ENCODE measurements around the gene REPS1. TPM values are rescaled to one million over a fixed set of nuclear protein-coding genes. Genes with fewer than 3 reads are reported as not detected.
"Not testable (repeated sequence)": the region's sequence is repeated elsewhere in the genome, so short reads cannot be mapped to it uniquely, and the experiment has no call there.

The REPS1 gene
- total RNA-seq, 1 experiment from 2014 or later = 66.7 TPM

DNA sequence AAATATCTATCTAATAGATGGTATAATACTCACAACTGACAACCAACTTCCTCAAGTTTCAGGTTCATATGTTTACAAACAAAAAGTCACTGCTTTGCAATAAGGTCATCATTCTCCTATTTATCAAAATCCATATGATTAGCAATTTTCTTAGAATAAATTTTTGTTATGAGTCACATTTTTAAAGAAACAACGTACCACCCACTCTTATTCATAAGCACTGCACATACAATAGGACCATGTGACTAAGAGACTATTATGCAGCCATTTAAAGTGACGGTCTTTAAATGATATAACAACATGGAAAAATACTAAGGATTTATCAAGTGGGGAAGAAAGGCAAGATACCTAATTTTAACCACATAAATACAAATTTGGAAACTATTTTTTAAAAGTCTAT is 40.0 kb downstream of the REPS1 start:
- Histone ChIP-seq H3K36me3 (peaks cover 25% of the 10 kb centered on the region), H3K4me3 (no peak overlapping the region), H3K4me1 (no peaks in the 10 kb centered on the region), H3K9me3 (replicated peaks) (no peaks in the 10 kb centered on the region), H3K27me3 (no peaks in the 10 kb centered on the region), H3K27ac (no peak overlapping the region)
- no peak for DNase-seq

GRCh38 chr6:138945354-138945753 is 42.7 kb downstream of the REPS1 start:
- H3K9me3 ChIP-seq (replicated peaks) = no peaks in the 10 kb centered on the region
- no peak overlapping the region for H3K4me3 ChIP-seq
- peaks cover 33% of the 10 kb centered on the region for H3K36me3 ChIP-seq
- DNase-seq = no peak
- no peaks in the 10 kb centered on the region for H3K4me1 ChIP-seq
- no peak overlapping the region for H3K27ac ChIP-seq
- no peaks in the 10 kb centered on the region for H3K27me3 ChIP-seq

DNA sequence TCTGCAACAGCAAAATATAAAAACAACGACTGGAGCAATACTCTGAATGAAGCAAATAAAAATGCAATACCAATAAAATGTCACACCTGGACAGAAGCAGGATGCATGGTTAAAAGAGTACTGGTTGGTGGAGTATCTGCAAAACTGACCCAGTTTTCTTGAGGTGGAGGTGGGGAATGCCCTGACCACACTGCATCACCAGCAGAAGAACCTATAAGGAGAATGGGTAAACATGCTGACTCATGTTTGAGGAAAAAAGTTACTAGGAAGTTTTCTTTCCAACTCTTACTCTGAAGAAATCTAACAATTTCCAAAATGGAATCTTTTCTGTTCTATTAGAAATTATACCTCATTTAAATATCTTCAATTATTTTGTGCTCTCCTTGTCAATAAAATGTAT is 43.6 kb downstream of the REPS1 start:
- H3K36me3 ChIP-seq = peaks cover 34% of the 10 kb centered on the region
- no peak overlapping the region for H3K4me3 ChIP-seq
- no peaks in the 10 kb centered on the region for H3K9me3 ChIP-seq (replicated peaks)
- no peaks in the 10 kb centered on the region for H3K27me3 ChIP-seq
- H3K4me1 ChIP-seq = no peaks in the 10 kb centered on the region
- no peak overlapping the region for H3K27ac ChIP-seq
- DNase-seq = no peak

DNA sequence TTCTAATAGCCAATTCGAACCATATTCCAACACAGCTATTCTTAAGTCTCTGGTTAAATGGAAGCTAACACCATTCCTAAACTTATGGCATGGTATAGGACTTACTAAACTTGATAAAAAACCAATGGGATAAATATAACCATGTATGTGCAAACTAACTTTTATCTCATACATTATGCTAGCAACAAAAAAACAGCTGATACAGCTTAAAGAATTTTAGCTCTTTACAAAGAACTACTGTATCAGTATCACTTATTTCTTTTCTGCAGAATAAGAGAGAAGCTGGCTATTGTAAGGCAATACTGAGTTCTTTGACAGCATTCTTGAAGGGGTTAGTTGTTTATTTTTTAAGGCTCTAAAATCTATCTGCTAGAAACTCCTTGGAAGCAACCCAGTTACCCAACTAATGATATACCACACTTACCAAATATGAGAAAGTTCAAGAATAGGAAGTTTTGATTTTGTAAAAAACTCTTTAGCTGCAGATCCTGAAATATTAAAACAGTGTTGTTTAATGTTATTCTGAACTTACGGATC is 44.9 kb downstream of the REPS1 start:
- H3K4me1 ChIP-seq = no peaks in the 10 kb centered on the region
- H3K27ac ChIP-seq = no peak overlapping the region
- no peak overlapping the region for H3K4me3 ChIP-seq
- H3K9me3 ChIP-seq (replicated peaks) = no peaks in the 10 kb centered on the region
- DNase-seq = no peak
- H3K36me3 ChIP-seq = peaks cover 44% of the 10 kb centered on the region
- H3K27me3 ChIP-seq = no peaks in the 10 kb centered on the region

- H3K4me3 ChIP-seq; DNase-seq; H3K9me3 ChIP-seq (replicated peaks); H3K27me3 ChIP-seq; H3K4me1 ChIP-seq; H3K27ac ChIP-seq: not testable (repeated sequence)
- peaks cover 47% of the 10 kb centered on the region for H3K36me3 ChIP-seq
These were observed 51.2 kb downstream of the REPS1 start for GRCh38 chr6:138936873-138937272.

- Histone ChIP-seq H3K9me3 (replicated peaks) (no peaks in the 10 kb centered on the region), H3K4me3 (no peak overlapping the region), H3K36me3 (peaks cover 23% of the 10 kb centered on the region), H3K4me1 (no peaks in the 10 kb centered on the region), H3K27ac (no peak overlapping the region), H3K27me3 (no peaks in the 10 kb centered on the region)
- no peak for DNase-seq
These were observed 56.4 kb downstream of the REPS1 start for GRCh38 chr6:138931660-138932059.

GRCh38 chr6:138926579-138926978 is 61.5 kb downstream of the REPS1 start:
- Histone ChIP-seq H3K36me3 (peaks cover 23% of the 10 kb centered on the region), H3K4me3 (no peak overlapping the region), H3K27ac (no peak overlapping the region), H3K9me3 (replicated peaks) (no peaks in the 10 kb centered on the region), H3K27me3 (no peaks in the 10 kb centered on the region), H3K4me1 (no peaks in the 10 kb centered on the region)
- DNase-seq = no peak

DNA sequence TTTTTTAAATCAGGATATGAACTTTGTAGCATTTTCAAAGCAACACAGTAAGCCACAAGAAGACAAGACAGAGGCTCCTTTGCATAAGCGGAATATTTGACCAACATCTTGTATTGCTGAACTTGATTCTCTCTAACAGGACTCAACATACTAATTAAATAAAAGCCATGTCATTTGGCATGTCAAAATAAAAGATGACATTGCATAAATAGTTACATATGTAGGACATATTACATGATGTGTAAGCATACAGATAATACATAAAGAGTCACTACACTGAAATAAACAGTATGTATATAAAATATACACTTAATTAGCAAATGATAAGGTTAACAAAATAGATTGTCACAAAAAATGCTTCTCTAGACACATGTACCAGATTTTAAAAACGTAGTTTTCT is 62.2 kb downstream of the REPS1 start:
- no peaks in the 10 kb centered on the region for H3K27me3 ChIP-seq
- no peak overlapping the region for H3K4me3 ChIP-seq
- no peaks in the 10 kb centered on the region for H3K9me3 ChIP-seq (replicated peaks)
- DNase-seq = no peak
- H3K36me3 ChIP-seq = peaks cover 24% of the 10 kb centered on the region
- H3K27ac ChIP-seq = no peak overlapping the region
- no peaks in the 10 kb centered on the region for H3K4me1 ChIP-seq

- no peaks in the 10 kb centered on the region for H3K4me1 ChIP-seq
- H3K4me3 ChIP-seq = no peak overlapping the region
- no peak for DNase-seq
- no peaks in the 10 kb centered on the region for H3K9me3 ChIP-seq (replicated peaks)
- H3K36me3 ChIP-seq = peaks cover 36% of the 10 kb centered on the region
- no peaks in the 10 kb centered on the region for H3K27me3 ChIP-seq
- H3K27ac ChIP-seq = no peak overlapping the region
These were observed 64.5 kb downstream of the REPS1 start for GRCh38 chr6:138923561-138923960.

DNA sequence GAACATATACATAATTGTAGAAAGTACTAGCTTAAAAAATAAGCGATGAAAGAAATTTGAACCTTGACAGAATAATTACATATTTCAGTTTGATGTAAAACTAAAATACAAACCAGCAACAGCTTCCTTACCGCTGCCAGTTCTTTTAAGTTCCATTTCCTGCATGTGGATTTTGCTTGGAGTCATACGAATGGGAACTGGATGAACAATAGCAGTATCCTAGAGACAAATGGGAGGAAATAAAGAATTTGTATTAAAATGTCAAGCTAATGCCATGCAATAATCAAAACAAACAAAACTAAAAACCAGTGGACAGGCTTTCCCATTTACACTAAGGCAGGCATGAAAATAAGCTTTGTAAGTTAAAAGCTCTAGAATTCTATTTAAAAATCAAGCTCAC is 67.1 kb downstream of the REPS1 start:
- Histone ChIP-seq H3K9me3 (replicated peaks) (no peaks in the 10 kb centered on the region), H3K36me3 (peaks cover 49% of the 10 kb centered on the region), H3K27ac (no peak overlapping the region), H3K27me3 (no peaks in the 10 kb centered on the region), H3K4me1 (no peaks in the 10 kb centered on the region), H3K4me3 (no peak overlapping the region)
- no peak for DNase-seq

DNA sequence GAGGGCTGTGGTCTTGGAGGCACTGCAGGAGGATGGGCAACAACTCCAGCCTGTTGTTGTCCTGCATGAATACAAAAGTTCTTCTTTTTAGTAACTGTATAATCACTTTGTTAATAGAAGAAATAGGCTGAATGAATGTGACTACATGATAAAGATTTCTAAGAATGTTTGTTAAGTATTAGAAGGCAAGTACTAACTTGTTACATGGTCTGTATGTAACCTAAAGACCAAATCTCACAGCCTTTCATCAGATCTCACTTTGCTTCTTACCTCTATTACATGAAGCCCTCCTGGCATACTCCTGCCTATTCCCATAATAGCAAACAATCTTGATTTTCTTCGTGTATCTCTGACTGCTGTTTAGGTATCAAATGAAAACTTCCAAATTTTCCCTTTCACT is 73.4 kb downstream of the REPS1 start:
- H3K4me1 ChIP-seq = no peaks in the 10 kb centered on the region
- no peak overlapping the region for H3K4me3 ChIP-seq
- H3K27me3 ChIP-seq = no peaks in the 10 kb centered on the region
- no peak overlapping the region for H3K27ac ChIP-seq
- no peak for DNase-seq
- H3K36me3 ChIP-seq = peaks cover 60% of the 10 kb centered on the region
- H3K9me3 ChIP-seq (replicated peaks) = no peaks in the 10 kb centered on the region

- DNase-seq = no peak
- H3K4me3 ChIP-seq = no peak overlapping the region
- H3K4me1 ChIP-seq = no peaks in the 10 kb centered on the region
- peaks cover 63% of the 10 kb centered on the region for H3K36me3 ChIP-seq
- no peaks in the 10 kb centered on the region for H3K27me3 ChIP-seq
- no peaks in the 10 kb centered on the region for H3K9me3 ChIP-seq (replicated peaks)
- H3K27ac ChIP-seq = no peak overlapping the region
These were observed 75.7 kb downstream of the REPS1 start for GRCh38 chr6:138912308-138912707.

GRCh38 chr6:138909975-138910374 is 78.1 kb downstream of the REPS1 start:
- H3K4me1 ChIP-seq = no peaks in the 10 kb centered on the region
- H3K9me3 ChIP-seq (replicated peaks) = no peaks in the 10 kb centered on the region
- no peak for DNase-seq
- no peak overlapping the region for H3K4me3 ChIP-seq
- H3K36me3 ChIP-seq = peaks cover 59% of the 10 kb centered on the region
- H3K27me3 ChIP-seq = no peaks in the 10 kb centered on the region
- no peak overlapping the region for H3K27ac ChIP-seq

DNA sequence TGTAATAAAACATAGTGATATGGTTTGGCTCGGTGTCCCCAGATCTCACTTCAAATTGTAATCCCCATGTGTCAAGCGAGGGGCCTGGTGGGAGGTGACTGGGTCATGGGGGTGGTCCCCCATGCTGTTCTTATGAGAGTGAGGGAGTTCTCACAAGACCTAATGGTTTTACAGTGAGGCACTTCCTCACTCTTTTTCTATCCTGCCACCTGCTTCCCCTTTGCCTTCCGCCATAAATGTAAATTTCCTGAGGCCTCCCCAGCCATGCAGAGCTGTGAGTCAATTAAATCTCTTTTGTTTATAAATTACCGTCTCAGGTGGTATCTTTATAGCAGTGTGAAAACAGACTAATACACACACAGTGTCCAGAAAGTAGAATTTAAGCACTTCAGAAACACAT is 78.5 kb downstream of the REPS1 start:
- Histone ChIP-seq H3K9me3 (replicated peaks) (no peaks in the 10 kb centered on the region), H3K36me3 (peaks cover 59% of the 10 kb centered on the region), H3K27ac (no peak overlapping the region), H3K4me1 (no peaks in the 10 kb centered on the region), H3K27me3 (no peaks in the 10 kb centered on the region), H3K4me3 (no peak overlapping the region)
- DNase-seq = no peak

DNA sequence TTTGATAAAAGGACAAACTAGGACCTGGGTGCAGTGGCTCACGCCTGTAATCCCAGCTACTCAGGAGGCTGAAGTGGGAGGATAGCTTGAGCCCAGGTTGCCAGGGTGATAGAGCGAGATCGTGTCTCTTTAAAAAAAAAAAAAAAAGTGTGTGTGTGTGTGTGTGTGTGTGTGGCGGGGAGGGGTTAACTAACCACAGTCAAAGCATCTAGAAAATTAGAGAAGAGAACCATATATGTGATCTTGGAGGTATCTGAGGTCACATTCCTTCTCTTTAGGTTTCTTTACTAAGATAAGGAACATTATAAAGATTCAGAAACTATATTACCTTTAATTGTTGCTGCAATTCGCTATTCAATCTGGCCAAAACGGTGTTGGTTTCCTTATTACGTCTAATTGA is 80.9 kb downstream of the REPS1 start:
- DNase-seq = no peak
- Histone ChIP-seq H3K4me3 (no peak overlapping the region), H3K27me3 (no peaks in the 10 kb centered on the region), H3K36me3 (peaks cover 69% of the 10 kb centered on the region), H3K4me1 (no peaks in the 10 kb centered on the region; the same call in 1 of the 2 replicates), H3K27ac (no peak overlapping the region), H3K9me3 (replicated peaks) (no peaks in the 10 kb centered on the region)

- Histone ChIP-seq H3K9me3 (replicated peaks) (no peaks in the 10 kb centered on the region), H3K4me1 (peaks cover 13% of the 10 kb centered on the region), H3K27me3 (no peaks in the 10 kb centered on the region), H3K36me3 (peaks cover 7% of the 10 kb centered on the region; the same call in 1 of the 2 replicates), H3K27ac (peak overlapping the region; percentile 46), H3K4me3 (no peak overlapping the region)
- peak; percentile 15 to 67 for DNase-seq
These were observed 91.0 kb downstream of the REPS1 start for GRCh38 chr6:138897031-138897430.
